HuH-7.5 (cell line): Measurements from ENCODE around the gene MC2R.

Experiments
- DNase-seq: peaks from one replicate; pipeline ENCODE4 v3.0.0; 2011; ENCODE audit warnings: low spot score

MC2R gene

DNA sequence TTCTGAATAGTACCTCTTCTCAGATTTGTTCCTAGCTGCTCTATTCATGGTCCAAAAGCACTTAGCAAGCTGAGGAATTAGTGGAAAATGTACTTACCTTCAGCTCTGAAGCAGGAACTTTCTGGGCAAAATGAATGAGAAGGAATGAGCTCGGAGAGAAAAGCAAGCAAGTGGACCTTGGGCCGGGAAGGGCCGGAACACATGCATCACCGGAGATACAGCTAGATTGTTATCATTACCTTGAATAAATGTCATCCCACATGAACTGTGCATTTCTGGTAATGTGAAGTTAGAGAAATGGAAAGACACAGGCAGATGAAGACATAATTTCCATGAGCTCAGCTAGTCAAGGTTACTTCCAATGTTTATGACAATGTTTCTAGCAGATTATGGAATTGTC is at the start of gene MC2R:
MC2R (minus strand) TSS at position 146 of the 400 bp plus-strand sequence. CDS start 30,018 bp downstream, outside the sequence.
- no peak for DNase-seq

DNA sequence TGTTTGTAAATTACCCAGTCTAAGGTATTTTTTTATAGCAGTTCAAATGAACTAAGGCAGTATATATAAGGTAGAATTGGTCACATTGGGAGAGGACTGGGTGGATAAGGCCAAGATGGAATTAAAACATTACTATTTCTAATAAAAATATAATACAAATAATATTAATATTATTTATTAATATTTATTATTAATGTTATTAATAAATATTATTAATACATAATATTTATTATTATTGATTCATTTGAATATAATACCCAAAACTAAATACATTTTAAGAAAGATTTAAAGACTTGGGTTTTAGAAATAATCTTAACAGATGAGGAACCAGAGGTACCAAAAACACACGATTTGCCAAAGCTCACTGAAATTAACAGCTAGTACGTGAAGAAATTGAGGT is 30.5 kb upstream of the MC2R start:
- no peak for DNase-seq

DNA sequence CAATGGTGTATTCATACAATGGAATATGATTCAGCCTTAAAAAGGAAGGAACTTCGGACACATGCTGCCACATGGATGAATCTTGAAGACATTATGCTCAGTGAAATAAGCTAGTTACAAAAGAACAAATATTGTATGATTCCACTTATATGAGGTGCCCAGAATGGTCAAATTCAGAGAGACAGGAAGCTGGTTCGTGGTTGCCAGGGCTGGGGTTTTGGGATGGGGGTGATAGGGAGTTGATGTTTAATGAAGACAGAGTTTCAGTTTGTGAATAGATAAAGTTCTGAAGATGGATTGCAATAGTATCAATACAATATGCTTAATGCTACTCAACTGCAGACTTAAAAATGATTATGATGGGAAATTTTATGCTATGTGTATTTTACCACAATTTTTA is 28.0 kb upstream of the MC2R start:
- no peak for DNase-seq

DNA sequence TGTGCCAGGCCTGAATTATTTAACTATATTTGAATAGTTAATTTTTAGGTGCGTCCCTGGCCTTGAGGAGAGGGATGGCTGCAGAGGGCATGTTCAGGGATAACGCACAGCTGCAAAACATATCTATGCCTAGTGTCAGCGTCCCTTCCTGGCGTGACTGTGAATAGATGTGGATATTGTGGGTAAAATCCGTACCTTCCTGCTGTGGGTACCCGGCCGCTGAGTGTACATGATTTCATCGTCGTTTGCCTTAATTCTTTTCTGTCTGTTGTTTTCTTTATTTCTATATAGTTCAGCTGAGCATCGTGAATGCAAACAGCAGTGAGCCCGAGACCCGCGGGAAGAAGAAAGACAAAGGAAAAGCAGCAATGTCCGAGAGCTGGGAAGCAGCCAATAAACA is 25.0 kb upstream of the MC2R start:
- no peak for DNase-seq

DNA sequence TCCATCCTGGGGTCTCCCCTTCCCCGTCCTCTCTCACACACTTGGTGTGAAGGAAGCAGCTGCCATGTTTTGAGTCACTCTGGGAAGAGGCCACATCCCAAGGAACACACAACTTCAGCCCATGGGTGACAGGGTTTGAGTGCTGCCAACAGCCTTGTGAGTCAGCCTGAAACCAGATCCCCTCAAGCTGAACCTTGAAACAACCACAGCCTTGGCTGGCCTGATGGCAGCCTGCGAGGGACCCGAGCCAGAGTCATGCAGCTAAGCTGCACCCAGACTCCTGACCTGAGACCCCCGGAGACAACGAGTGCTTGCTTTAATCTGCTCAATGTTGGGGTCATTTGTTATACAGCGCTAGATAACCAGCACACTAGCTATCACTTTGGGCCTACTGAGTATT is 19.3 kb upstream of the MC2R start:
- DNase-seq = no peak

DNA sequence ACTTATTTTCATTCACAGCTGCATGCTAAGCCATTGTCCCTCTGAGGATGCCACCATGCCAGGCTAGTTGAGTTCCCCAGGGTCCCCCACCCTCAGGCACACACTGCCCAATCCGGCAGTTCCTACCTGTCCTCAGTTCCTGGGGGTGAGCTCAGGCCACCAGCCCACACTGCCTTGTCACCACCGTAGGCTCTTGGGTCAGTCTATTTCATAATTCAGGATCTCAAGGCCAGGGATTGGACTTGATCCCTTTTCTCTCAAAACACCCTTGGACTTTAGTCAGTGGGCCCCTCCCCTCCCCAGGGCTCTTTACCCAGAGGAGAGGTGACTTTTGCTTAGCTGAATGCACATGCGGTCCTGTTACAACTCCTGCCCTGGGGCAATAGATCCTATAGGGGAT is 18.7 kb upstream of the MC2R start:
- no peak for DNase-seq

DNA sequence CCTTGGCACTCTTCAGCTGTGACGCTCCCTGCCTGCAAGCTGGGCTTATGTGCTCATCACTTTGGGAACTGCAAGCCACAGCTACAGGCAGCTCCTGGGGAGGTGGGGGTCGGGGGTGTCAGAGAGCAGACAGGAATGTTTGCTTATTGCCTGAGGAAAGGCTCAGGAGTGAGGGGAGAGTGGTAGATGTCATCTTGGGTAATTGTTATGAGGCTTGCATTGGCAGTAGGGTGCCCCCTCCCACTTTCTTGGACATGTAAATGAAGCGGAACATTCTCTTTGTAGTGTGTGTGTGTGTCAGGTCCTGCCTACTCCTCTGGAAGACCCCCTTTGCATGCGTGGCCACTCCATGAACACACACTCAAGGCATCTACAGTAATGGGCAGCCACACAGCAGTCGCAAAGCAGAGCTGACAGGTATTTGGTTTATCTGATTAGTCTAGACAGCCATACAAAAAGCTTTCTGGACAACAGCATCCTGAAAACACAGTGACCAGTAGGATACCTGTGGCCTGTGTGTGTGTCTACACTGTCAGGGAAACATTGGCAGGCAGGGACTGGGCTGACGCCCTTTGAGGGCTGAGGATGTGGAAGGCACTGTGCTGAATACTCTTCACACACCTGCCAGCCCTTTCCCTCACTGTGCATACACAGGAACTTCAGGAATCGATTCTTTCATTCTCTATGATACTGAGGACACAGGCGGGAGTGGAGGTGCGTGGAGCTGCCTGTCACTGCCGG is 17.1 kb upstream of the MC2R start:
- no peak for DNase-seq

DNA sequence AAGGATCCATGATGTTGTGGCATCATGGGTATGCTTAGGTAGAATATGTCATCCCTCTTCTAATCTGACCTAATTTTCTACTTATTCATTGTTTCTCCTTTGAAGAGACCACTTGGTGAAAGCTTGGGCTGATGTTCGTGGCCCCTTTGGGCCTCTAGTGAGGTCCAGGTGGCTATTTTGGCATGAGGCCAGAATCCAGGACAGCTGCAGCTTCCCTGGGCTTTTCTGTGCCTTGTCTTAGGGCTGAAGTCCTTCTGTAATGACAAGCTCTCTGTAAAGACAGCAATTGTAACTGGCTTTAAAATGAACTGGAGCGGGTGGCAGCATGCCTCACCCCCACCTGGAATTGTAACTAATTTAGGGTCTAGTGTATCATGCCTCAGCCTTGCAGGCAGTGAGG is 15.6 kb upstream of the MC2R start:
- DNase-seq = no peak

DNA sequence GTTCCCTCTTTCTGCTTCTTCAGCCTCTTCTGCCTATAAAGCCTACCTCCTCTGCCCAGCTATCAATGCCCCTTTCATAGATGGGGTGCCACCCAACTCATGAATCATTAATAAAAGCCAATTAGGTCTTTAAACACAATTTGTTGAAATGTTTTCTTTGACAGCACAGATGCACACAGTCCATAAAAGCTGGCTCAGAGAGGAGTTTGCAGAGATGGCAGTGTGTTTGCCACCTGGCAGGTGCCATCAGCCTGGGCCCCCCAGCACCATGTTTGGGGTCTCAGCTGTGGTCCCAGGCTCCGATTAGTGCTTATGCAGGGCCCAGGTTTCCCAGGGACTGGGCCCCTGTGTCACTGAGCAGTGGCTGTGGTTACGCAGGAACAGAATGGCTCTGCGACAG is 7.9 kb upstream of the MC2R start:
- no peak for DNase-seq

DNA sequence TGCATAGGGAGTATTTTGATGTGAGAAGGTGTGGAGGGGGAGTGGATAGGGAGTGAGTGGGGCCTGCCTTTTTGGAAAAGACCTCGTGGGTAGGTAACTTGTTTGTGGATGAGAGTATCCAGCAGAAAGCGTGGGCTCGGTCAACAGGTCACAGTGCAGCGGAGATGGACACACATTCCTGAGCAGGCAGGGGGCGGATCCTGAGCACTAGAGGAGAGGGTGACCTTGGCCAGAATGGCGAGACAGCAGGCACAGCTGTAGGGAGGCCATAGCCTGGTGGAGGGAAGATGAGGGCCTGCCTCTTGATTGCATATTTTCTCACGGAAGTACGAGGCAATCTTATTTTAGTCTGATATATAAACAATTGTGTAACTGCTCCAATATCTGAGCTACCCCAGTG is 3.6 kb upstream of the MC2R start:
- no peak for DNase-seq

DNA sequence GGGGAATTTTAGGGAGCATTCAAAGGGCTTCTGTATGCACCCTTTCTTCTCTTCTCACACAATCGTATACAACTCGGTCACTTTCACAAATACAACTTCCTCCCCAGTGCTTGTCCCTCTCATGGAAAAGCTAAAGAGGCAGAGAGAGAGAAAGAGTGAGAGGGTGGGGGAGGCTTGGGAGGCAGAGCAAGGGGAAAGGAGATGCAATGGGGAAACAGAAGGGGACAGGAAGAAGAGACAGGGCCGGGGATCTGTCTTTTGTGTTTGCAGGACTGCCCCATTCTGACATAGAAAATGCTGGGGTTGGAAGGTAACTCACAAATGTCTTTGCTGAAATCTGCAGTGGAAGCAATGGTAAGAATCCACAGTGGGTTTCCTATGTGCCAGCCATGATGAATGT is 2.1 kb upstream of the MC2R start:
- DNase-seq = no peak

DNA sequence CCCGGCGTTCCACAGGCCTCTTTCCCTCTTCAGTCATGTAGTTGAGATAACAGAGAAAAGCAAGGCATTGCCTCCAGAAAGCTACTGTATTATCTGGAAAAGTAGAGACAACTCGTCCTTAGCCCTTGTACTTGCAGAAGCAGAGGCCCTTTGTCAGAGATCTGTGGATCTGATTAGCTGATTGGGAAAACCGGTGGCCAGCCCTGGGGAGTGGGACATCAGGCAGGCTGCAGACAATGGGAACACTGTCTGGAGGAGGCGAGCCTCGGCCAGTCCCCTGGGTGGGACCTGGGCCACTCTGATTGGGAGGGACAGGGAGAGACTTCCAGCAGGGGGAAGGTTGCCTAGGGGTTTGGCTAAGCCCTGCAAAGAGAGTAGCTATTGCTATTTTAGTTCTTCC is 1.2 kb upstream of the MC2R start:
- no peak for DNase-seq

DNA sequence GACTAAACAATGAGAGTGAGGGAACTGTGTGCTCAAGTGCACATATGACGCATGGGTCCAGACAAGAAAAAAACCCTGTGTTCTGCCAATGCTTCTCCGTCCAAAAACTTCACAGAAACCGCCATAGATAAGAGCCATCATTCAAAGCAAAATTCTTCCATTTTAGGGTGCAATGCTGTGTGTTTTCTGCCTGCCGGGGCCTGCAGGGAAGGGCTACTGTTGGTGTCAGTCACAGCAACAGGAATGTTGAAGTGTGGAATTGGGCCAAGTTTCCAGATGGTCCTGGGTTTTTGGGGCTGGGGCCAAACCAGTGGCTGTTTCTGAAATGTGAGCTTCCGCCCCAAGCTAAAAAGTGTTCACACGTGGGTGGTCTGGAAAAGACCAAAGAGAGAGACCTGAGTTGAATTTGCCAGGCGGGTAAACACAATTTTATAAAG is 677 bp upstream of the MC2R start:
- no peak for DNase-seq

DNA sequence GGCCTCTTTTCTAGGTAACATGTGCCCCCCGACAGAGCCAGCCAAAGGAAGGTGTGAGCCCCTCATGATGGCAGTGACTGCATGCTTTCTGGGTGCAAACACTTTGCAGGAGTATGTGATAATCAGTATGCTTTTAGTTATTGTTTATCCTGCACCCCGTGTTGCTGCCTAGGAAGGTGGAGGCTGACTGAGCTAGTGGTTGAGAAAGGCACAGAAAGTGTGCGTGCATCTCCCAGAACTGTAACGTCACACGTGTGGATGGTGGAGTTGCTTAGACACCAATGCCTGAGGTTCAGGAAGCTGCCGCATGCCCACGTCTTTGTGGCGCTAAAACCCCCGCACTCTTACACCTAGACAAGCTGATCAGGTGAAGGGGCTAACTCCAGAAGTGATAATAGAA is 580 bp downstream of the MC2R start:
- no peak for DNase-seq

DNA sequence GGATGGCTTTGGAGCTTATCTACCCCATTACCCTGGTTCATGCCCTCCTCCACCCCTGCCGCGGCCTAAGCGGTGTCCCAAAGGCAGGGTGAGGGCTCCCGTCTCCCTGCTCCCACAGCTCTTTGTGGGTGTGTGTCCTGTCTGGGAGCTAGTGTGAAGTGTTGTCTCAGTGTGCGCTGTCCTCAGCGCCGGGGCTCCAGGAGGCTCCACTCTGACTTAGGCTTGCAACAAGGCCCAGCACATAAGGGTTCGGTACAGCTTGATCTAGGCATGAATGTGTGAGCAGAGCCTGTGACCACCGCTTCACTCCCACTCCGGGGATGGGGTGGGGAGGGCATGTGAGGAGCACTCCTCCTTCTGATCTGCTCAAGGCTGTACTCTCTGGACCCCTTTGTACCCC is 1.2 kb downstream of the MC2R start:
- no peak for DNase-seq

DNA sequence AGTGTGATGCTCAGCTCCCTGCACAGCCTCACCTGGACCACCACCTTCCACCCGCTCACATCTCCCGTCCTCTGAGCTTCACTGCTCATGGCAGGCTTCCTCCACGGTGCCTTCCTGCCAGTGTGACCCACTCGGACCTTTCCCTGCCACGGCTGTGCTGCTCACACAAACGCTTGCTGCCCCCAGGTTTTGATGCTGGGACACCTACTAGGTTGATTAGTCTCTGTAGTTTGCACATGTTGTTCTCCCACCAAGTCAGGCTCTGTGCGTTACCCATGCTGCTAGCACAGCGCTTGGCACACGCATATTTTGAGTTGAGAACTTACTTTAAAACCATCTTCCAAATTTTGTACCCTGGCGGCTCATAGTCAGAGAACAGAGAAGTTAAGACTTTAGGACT is 2.1 kb downstream of the MC2R start:
- no peak for DNase-seq

DNA sequence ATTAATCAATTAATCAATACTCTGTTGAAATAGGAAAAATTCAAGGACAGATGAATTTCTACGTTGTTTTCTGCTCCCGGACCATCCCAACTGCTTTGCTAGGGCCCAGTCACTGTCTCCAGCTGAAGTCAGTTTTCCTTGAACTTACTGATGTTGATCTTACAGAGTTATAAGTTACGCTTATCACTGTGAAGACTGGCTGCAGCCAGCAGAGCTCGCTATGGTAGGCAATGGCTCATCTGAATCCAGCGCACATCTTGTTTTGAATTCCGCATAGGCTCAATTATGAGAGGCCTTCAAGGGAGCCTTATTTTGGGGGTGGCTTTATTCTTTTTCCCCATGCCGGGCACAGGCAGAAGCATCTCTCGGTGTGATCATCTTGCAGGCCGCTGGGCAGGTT is 2.7 kb downstream of the MC2R start:
- no peak for DNase-seq

DNA sequence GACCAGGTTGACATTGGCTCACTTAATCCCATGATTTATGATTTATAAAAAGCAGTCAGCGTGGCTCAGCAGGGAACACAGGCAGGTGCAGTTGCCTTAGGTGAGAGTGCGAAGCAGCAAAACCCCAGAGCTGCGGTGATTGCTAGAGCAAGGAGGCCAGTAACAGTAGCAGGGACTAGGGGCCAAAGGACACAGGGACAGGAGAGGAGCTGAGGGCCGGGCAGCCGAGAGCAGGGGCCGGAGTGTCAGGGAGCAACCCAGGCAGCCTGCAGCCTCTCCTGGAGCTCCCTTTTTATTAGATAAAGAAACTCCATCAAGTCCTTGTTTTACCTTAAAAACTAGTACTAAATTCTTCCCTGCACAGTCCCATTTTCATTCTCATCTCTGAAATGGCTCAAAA is 4.3 kb downstream of the MC2R start:
- DNase-seq = no peak

DNA sequence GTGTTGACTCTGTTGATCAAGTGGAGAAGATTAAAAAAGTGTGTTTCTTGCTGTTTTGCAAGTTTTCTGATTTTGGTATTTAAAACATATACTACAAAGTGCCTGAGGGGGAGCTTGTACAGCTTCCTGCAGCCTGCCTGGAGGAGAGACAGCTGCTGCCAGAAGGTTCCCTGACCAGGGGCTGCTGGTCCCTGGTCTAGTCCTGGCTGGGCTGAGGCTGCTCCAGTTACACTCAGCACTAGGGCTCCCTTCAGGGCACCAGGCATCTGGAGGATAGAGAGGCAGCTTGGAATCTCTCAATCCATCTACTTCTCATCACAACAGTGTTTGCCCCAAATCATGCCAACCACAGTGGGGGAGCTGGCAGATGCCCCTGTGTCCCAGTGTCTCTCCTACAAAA is 4.8 kb downstream of the MC2R start:
- no peak for DNase-seq

DNA sequence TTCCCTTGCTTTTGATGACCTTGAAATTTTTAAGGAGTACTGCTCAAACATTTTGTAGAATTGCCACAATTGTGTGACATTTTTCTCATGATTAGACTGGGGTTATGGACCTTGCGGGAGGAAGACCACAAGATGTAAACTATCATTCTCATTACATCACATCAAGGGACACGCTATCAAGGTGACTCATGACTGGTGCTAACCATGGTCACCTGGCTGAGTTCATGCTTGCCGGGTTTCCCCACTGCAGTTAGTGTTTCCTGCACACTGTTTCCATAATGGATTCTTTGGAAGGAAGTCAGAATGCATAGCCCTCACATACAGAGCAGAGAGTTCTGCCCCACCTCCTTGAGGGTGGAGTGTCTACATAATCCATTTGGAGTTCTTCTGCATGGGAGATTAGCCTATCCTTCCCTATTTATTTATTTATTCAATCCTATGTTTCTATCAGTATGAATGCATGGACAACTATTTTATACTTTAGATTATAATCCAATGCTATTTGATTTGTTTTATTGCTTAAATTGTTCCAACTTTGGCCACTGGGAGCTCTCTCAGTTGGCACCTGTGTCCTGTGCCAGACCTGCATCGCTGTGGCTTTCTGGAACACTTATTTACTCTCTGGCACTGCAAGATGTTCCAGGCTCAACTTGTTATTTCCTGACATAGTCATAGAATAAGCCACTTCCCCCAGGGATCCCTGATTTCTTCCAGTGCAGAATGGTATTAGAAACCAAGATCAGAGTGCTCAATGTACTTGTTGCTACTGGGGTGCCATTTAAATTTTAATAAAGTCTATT is 6.0 kb downstream of the MC2R start:
- no peak for DNase-seq

DNA sequence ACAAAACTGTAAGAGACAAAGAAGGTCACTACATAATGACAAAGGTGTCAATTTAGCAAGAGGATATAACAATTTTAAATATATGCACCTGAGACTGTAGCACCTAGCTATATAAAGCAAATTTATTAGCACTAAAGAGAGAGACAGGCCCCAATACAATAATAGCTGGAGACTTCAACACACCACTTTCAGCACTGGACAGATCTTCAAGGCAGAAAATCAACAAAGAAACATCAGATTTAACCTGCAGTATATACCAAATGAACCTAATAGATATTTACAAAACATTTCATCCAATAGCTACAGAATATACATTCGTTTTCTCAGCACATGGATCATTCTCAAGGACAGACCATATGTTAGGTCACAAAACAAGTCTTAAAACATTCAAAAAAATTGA is 14.7 kb downstream of the MC2R start:
- no peak for DNase-seq

DNA sequence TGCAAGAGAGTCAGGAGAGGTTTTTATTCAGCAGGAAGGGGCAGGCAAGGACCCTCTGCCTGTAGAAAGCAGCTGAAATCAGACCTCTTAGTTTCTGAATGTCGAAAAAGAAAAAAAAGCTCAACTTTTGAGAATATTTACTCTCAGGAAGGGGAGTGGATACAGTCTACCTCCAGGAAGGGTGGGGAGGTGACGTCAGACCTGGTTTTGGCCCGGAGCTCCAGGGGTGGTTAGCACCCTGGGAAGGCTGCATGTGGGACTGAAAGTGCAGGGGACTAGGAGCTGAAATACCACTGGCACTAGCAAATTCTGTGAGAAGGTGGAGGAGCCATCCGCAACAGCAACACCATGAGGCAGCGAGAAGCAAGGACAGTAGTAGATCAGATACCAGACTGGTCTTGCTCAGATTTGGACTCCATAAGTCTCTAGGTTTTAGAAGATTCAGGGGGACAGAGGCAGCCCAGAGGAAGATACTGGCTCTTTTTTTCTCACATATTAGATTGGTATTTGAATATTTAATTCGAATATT is 19.8 kb downstream of the MC2R start:
- DNase-seq = no peak

DNA sequence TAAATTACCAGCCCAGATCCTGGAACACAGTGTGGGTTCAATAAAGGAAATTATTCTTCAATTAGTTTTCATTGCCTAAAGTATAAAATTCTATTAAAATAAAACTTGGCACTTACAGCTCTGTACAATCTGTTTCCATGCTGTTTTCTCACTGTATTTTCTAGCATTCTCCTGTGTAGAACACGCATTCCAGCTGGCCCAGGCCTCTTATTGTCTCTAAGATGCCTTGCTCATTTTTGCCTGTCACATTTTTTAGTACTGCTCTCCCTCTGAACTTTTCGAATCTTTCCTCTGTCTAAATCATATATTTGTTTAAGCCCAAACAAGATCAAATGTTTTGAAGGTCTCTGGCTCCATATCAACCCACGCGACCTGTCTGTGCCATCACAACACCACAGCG is 20.8 kb downstream of the MC2R start:
- DNase-seq = no peak

DNA sequence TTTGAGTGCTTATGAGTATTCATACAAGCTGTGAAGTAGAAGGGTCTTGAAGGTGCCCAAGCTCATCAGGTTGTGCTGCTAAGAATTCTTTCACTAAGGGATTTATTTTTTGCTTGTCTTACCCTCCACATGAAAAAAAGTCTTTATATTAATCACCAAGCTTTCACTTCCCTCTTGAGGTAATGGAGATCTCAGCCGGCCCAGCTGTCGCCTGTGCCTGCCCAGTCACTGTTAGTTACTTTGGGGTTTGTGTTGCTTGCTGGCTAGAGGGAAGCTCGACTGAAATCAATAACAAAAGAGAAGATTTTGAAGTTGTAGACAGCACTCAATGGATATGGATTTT is 21.9 kb downstream of the MC2R start:
- no peak for DNase-seq
